ELR (cell line): Measurements from ENCODE around the gene BMPR2.
"Not testable (repeated sequence)": the region's sequence is repeated elsewhere in the genome, so short reads cannot be mapped to it uniquely, and the experiment has no call there.

Experiments used
- DNase-seq: peaks from one replicate; pipeline ENCODE4 v3.0.0-alpha.2; 2015; ENCODE audit warnings: low read depth

BMPR2 gene

DNA sequence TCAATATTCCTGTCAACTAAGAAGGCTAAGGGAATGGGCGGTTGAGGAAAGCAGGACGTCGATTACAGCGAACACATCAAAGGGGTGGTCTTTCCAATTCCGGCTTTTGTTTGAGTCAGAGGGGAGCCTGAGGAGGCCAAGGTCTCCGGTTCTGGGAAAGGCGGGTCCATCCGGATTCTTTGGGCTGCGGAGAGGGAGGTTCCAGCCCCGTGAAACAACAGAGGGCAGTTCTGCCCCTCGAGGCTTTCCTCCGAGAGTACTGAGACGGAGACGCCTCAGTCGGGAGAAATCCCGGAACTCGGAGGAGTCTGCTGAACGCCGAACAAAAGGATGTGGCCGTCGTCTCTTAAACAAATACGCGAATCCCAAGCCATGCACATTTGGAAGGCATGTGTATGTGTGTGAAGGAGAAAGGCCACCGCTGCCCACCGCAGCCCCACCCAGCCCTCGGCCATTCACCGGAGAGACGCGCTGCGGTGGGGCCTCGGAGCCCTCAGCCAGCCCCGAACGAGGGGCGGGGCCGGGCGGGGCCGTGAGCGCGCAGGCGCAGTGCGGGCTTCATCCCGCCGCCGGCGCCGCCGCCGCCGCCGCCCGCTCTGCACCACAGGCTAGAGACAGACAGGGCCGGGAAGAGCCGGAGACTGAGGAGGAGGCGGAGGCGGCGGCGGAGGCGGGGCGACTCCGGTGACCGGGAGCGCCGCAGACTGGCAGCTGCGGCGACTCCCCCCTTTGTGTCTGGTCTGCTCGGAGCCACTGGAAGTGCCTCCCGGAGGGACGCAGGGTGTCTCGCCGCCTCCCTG lies at the start of gene BMPR2:
Gene BMPR2, plus strand, starts transcription at position 719 of the 800 bp plus-strand sequence. CDS start 1,148 bp downstream, outside the sequence.
- peak; percentile 92 for DNase-seq

DNA sequence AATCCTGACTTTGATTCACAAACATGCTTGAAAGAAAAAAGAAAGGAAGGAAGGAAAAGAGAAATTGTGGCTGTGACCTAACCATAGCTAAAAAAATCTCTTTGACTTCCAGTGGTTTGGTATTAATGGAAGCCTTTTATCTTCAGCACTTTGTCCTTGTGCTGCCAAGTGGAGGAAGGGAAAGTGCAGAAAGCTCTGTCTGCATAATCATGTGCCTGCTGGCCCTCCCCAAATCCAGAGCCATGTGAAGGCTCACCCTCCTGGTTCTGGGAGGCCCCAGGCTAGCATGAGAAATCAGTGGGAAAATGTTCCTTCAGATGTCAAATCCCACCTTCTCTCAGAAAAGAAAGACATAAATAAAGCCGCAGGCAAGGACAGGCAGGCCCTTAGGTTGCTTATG lies 48.3 kb upstream of the BMPR2 start:
- DNase-seq = no peak

GRCh38 chr2:202335791-202336467 lies 40.2 kb upstream of the BMPR2 start:
- peak; percentile 67 for DNase-seq

DNA sequence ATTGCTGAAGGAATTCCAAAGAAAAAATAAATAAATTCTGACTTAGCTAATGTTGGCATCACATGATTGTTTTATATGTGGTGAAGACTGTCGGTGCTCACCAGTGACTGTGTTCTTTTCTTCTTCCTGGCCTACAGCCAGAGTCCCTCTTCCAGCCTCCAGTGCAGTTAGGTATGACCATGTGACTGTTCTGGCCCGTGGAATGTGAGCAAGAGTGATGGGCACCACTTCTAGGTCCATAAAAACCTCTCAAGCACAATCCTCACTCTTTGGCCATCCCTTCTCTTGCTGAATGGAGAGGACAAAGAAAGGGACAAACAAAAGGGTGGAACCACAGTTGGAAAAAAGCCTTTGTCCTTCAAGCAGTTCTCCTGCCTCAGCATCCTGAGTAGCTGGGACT lies 39.0 kb upstream of the BMPR2 start:
- DNase-seq = no peak

DNA sequence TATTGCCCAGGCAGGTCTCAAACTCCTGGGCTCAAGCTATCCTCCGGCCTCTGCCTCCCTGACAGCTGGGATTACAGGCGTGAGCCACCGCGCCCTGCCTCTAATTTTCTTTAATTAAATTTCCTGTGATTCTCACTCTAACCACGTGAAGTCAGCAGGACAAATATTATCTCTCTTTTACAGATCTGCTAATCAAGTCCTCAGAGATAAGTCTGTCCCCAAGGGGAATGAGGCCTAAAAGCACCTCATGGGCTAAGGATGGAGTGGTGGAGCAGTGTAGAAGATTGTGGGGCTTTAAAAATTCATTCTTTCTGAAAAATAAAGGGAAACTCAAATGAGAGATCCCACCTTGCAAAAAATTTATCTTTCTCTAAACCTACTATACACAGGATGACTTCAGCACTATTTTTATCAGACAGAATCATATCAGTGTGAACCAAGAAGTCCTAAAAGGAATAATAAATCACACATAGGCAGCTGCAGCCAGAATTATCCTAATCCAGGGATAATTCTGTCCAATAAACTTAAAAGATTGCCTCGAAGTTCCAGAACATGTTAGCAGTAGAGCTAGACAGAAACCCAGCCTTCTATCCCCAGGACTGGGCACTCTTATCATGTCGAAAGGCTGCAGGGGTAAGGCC lies 38.3 kb upstream of the BMPR2 start:
- no peak for DNase-seq

- peak; percentile 70 for DNase-seq
Measured at GRCh38 chr2:202339071-202339870, 36.9 kb upstream of the BMPR2 start.

DNA sequence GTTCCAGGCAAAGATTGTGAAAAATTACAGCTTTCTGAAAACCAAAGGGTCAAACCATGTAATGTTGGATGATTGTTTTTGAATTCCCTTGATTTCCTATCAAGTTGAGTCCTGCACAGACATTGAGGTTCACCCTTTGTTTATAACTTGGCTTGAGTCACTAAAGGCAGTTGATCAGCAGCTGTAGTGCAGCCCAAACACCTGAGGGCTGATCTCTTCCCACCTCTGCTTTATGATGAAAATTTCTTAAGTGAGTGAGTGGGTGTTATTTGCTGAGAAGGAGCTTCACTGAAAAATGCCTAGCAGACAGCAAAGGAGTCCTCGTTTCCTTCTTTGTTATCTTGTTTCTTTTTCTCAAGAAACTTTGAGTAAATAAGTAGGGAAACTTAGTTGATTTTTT lies 31.9 kb upstream of the BMPR2 start:
- peak; percentile 22 for DNase-seq

DNA sequence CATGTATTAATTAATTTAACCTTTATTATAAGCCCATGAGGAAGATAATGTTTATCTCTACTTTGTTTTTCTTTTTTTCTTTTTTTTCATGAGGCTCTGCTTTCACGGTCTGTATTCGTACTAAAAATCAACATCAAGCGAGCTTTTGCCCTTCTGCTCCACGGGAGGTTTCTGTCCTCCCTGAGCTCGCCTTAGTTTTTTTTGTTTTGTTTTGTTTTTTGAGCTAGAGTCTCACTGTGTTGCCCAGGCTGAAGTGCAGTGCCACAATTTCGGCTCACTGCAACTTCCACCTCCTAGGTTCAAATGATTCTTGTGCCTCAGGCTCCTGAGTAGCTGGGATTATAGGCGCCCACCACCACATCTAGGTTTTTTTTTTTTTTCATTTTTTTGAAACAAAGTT lies 29.9 kb upstream of the BMPR2 start:
- no peak for DNase-seq

GRCh38 chr2:202353430-202353829 lies 22.7 kb upstream of the BMPR2 start:
- DNase-seq = no peak

GRCh38 chr2:202355993-202356505 lies 20.1 kb upstream of the BMPR2 start:
- DNase-seq = no peak

GRCh38 chr2:202358924-202359323 lies 17.2 kb upstream of the BMPR2 start:
- DNase-seq = not testable (repeated sequence)

DNA sequence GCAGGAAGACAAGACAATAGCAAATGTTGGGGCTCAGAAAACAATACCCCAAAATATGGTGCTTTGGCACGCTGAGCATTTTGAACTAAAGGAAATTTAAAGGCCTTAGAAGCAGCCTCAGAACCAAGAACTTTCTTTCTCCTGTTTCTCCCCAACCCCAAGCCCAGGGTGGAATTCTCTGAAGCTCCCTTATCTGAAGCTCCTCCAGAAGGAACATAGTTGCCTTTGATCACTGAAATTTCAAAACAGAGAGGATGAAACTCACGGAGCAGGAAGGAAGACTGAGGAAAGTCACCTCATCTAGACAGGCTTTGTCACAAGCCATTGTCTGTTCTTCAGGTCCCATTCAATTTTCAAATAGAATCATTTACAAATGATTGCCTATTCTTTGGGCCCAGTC lies 15.5 kb upstream of the BMPR2 start:
- no peak for DNase-seq

DNA sequence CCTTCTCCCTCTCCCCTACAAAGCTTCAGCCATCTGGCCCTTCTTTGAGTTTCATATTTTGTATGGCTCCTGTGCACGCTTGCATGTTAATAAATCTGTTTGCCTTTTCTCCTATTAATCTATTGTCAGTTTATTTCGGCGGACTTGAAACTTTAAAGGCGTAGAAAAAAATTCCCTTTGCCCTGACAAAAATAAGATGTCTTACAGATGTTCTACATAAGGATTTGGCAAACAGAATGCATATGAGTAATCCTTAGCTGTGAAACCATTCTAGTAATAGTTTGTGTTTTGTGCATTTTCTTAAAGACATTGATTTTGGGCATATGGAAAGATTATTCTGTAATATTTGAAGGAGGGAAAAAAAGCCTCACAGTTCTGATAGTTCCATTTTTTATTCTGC lies 15.0 kb upstream of the BMPR2 start:
- no peak for DNase-seq

DNA sequence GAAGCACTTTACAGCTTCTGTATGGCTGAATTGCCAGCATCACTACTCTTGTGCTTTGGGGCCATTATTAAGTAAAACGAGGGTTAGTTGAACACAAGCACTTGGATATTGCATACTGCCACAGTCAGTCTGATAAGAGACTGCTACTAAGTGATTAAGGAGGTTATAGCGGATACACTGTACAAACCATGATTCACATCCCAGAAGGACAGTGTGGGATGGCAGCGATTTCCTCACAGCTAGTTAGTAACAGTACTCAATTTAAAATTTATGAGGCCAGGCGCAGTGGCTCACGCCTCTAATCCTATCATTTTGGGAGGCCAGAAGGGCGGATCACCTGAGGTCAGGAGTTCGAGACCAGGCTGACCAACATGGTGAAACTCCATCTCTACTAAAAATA lies 2.6 kb upstream of the BMPR2 start:
- DNase-seq = peak; percentile 18

- DNase-seq = not testable (repeated sequence)
Measured at GRCh38 chr2:202374383-202374782, 1.7 kb upstream of the BMPR2 start.

DNA sequence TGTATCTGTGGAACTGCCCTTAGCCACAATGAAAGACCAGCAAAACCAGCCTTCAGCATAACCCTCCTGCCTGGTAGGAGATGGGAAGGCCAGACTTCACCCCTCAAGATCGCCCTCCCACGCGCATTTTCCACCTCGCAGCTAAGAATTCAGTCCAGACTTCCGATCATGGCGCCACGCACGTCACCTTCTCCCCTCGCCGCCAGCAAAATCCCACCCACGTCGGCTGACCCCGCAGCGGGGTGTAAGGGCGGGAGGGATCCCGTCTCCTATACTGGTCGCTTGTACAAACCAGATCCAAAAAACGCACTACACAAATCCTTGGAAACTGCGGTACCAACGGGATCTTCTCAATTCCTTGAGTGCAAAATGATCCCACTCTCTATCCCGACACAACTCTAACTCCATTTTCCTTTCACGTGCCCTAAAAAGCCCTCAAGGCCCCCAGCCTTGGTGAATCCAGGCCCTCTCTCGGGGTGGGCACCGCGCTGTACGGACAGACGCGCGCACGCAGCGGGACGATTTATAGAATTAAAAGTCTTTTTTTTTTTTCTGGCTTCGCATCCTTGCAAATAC lies 1.0 kb upstream of the BMPR2 start:
- peak; percentile 78 for DNase-seq

DNA sequence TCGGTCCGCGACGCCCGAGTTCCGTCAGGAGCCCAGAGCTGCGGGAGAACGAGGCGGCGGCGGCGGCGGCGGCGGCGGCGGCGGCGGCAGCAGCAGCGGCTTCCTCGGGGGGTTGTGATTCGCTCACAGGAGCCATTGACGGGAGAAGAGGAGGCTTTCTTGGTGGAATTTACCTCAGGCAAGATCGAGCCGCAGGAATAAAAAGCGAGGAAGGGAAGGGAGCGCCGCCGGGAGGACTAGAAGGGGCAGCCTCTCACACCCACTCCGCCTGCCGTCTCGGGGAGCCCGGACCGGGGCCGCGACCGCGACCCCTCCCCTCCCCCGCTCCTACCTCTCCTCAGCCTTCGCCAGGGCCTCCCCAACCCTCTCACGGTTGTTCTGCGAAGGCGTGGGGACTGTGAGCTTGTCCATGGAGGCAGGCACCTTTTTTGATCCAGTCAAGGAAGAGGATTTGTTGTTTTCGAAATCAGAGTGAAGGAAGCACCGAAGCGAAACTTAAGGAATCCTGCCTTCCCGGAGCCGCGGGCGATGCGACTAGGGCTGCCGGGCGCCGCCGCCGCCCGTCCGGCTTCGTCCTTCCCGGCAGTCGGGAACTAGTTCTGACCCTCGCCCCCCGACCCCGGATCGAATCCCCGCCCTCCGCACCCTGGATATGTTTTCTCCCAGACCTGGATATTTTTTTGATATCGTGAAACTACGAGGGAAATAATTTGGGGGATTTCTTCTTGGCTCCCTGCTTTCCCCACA lies 506 bp downstream of the BMPR2 start:
- peak; percentile 72 for DNase-seq

DNA sequence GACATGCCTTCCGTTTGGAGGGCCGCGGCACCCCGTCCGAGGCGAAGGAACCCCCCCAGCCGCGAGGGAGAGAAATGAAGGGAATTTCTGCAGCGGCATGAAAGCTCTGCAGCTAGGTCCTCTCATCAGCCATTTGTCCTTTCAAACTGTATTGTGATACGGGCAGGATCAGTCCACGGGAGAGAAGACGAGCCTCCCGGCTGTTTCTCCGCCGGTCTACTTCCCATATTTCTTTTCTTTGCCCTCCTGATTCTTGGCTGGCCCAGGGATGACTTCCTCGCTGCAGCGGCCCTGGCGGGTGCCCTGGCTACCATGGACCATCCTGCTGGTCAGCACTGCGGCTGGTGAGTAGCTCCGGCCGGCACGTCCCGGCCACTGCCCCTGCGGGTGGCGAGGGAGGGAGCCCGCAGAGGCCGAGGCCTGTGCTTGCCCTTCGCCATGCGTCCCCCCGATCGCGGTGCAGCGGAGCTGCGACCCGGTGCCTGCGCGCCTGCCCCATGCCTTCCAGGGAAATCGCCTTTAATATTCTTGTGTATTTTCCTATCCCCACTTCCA lies 1.2 kb downstream of the BMPR2 start:
- DNase-seq = peak; percentile 73

DNA sequence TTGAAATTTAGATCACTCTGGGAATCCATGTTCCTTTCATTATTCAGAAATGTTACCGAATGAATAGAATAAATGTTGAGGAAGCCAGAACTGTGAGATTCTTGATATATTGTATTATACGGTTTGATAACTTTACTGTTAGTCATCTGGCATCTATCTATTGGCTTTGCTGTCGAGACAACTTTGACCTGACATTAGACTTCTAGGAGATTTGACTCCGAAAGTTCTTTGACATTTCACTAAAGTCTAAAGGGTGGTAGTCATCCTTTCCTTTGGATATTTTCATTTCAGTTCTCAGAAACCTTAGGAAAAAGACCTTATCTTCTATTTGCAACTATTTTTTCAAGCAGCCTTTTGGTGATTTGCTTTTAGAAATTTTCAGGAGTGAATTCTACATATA lies 1.9 kb downstream of the BMPR2 start:
- DNase-seq = peak; percentile 42

DNA sequence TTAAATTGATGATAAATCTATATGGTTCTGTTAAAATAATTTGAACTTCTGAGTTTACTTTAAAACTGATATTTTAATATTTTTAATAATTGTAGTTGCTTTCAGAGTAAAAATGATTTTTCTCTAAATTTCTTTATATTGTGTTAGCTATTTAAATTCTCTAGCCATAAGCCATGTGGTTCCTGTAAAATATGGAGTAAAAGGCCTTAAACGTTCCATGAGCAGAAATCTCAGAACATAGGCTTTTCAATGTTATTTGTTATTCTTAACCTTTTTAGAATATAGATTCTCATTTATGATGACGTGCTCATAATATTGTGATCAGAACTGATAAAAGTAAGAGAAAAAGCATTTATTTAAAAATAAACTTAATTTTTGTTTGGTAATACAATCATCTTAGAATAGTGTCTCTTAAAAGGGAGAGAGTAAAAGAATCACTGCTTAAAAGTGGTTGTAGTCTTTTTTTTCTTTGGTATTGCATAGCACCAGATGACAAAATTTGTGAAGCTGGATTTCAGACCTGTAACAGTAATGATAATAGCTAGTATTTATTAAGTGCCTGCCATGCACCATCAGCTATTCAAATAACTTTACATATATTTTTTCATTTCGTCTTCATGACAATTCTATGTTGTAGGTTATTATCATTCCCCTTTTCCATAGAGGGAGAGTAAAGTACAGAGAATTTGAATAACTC lies 2.7 kb downstream of the BMPR2 start:
- DNase-seq = peak; percentile 23
